ENCODE data around the gene ZNF837. TPM values are rescaled to one million over a fixed set of nuclear protein-coding genes. Genes with fewer than 3 reads are reported as not detected.

ZNF837 gene
- total and polyA plus RNA-seq, 2 of the 13 experiments (the other 11 are each of a cell fraction or from before 2014, with no cell fraction given), result 0.29 to 1.3 TPM

- H3K4me1 ChIP-seq (ENCODE audit: insufficient read depth, low read length), result peaks cover 45% of the 10 kb centered on the region
- H3K4me2 ChIP-seq (ENCODE audit: low read depth, low read length), result peak overlapping the region; percentile 93
- H3K36me3 ChIP-seq (replicated peaks in 1 of 2; ENCODE audit: control insufficient read depth in 1 of 2, insufficient read depth in 2 of 2, low read length in 2 of 2), result no peaks in the 10 kb centered on the region
- DNase-seq (ENCODE audit: low spot score) (peak; percentile 58), FAIRE-seq (peak; percentile 86), ATAC-seq (peak; percentile 41)
- no TSS peak for BruUV-seq (replicated peaks)
- in situ Hi-C loops (cut with HindIII; ENCODE audit: extremely low pct_ligation_motif_present, low pct_unique_long_range_greater_than_20kb), result no loop called here
- intact Hi-C loops (cut with micrococcal nuclease; ENCODE audit: unreplicated experiment), result loop anchor here (5.0 kb wide), 3 partner anchors 45 to 80 kb away; partner anchors contain the start of genes ZNF324, ZNF324B and ZSCAN22
- no peak overlapping the region for H2AFZ ChIP-seq (ENCODE audit: low read length)
- WGBS (ENCODE audit: low lambda C conversion rate), result 18% methylated on average over 10 of the region's 10 CpGs
- CTCF ChIA-PET (ENCODE audit: low intra/inter-chr PET ratio, low total read pairs), result no interaction called here
- H3K9ac ChIP-seq (ENCODE audit: insufficient read depth, low read depth, low read length), result peak overlapping the region; percentile 89
- peak overlapping the region; percentile 89 to 98 (median 95) for H3K4me3 ChIP-seq (replicated peaks in 1 of 3; ENCODE audit: insufficient read depth in 1 of 3, low read depth in 2 of 3, low read length in 3 of 3)
- H3K79me2 ChIP-seq (ENCODE audit: insufficient read depth, low read length), result peaks cover 23% of the 10 kb centered on the region
- no peaks in the 10 kb centered on the region; a peak in 1 of 5 replicates for H3K27me3 ChIP-seq (ENCODE audit: control insufficient read depth in 1 of 2, insufficient read depth in 2 of 2, low read length in 2 of 2)
- POLR2A ChIA-PET, result interaction anchor here (0.6 to 1.3 kb wide), 4 partner anchors 16 to 54 kb away, joined by 3 to 5 read pairs (median 3); partner anchors contain the start of genes A1BG and ZNF497
- H4K20me1 ChIP-seq (ENCODE audit: insufficient read depth, low read length), result no peaks in the 10 kb centered on the region
- no peaks in the 10 kb centered on the region for H3K9me3 ChIP-seq (ENCODE audit: low read length)
- peak overlapping the region; percentile 85 for H3K27ac ChIP-seq (ENCODE audit: extremely low read length, insufficient read depth, low read length)
- TF ChIP-seq ZSCAN31 (CRISPR knock-in tag; IDR thresholded peaks at IDR 0.05; ENCODE audit: low read depth) (no peak), ZNF878 (CRISPR knock-in tag; IDR thresholded peaks at IDR 0.05) (no peak), ZNF7 (CRISPR knock-in tag; IDR thresholded peaks at IDR 0.05) (no peak), HHEX (CRISPR knock-in tag; IDR thresholded peaks at IDR 0.05) (no peak), ZBTB44 (CRISPR knock-in tag; IDR thresholded peaks at IDR 0.05) (no peak), ZNF580 (CRISPR knock-in tag; IDR thresholded peaks at IDR 0.05; ENCODE audit: borderline replicate concordance, low read depth) (no peak), HMGXB3 (CRISPR knock-in tag; IDR thresholded peaks at IDR 0.05; ENCODE audit: borderline replicate concordance) (no peak), ZNF749 (CRISPR knock-in tag; IDR thresholded peaks at IDR 0.05; ENCODE audit: borderline replicate concordance) (no peak), SRY (CRISPR knock-in tag; IDR thresholded peaks at IDR 0.05) (no peak), DR1 (CRISPR knock-in tag; IDR thresholded peaks at IDR 0.05) (no peak), IKZF5 (CRISPR knock-in tag; IDR thresholded peaks at IDR 0.05) (no peak), ZNF577 (CRISPR knock-in tag; IDR thresholded peaks at IDR 0.05; ENCODE audit: borderline replicate concordance, low read depth) (no peak), E2F2 (CRISPR knock-in tag; IDR thresholded peaks at IDR 0.05; ENCODE audit: borderline replicate concordance) (no peak), BRCA1 (CRISPR knock-in tag; IDR thresholded peaks at IDR 0.05) (no peak)
Observed at GRCh38 chr19:58406818-58407657, 26.2 kb upstream of the ZNF837 start.
